Body of pancreas (tissue), 4 donors: ENCODE results near the gene RCOR1.

Experiments
- CTCF ChIP-seq, 7 experiments: fragments of 450-650 bp in 4 of 7; fragments of 200-600 bp in 3 of 7; sonication (generic) in 3 of 7; IDR thresholded peaks; one replicate each; pipeline ENCODE4 v1.5.1; 2016 to 2019; ENCODE audit warnings: antibody characterized with exemption in 7 of 7
- POLR2A ChIP-seq, 3 donors: fragments of 450-650 bp; IDR thresholded peaks; one replicate each; pipeline ENCODE4 v1.6.1; 2016; ENCODE audit warnings: antibody characterized with exemption in 3 of 3, mild to moderate bottlenecking in 2 of 3

- TF ChIP-seq CTCF (IDR thresholded peaks at IDR 0.05) = no peak
- TF ChIP-seq POLR2A (IDR thresholded peaks at IDR 0.05) = no peak
Measured at GRCh38 chr14:102606296-102606695, 13.8 kb downstream of the RCOR1 start.
